PC-3 (cell line): ENCODE results near the gene FMNL2. TPM values are rescaled to one million over a fixed set of nuclear protein-coding genes. Genes with fewer than 3 reads are reported as not detected.
"Not testable (repeated sequence)": the region's sequence is repeated elsewhere in the genome, so short reads cannot be mapped to it uniquely, and the experiment has no call there.

Source experiments
- ATAC-seq: fragments of 200-7000 bp; cut with Tn5 transposase; 2 replicates; pipeline ENCODE4 v1.9.1; 2020; ENCODE audit warnings: mild to moderate bottlenecking, moderate library complexity
- BruUV-seq: library from RNA; stranded (reverse); fragments of 400-500 nt; replicated peaks from 2 replicates; lab custom pipeline; 2021; lab: Mats Ljungman, UMichigan
- CTCF ChIA-PET: fragments of 300-600 bp; sonication (Branson Sonifier 250); formaldehyde crosslinking; loops from one replicate; lab custom pipeline; 2022; ENCODE audit warnings: antibody characterized with exemption; lab: Charles Lee
- POLR2A ChIA-PET: fragments of 300-600 bp; sonication (Branson Sonifier 250); formaldehyde crosslinking; loops from one replicate; lab custom pipeline; 2022; ENCODE audit warnings: antibody characterized with exemption; ENCODE audit not compliant: unreplicated experiment; lab: Charles Lee
- DNase-seq: peaks from one replicate; pipeline ENCODE4 v3.0.0-alpha.2; 2015
- H2AFZ ChIP-seq: fragments of 300-600 bp; sonication (generic); 2 replicates; pipeline ENCODE4 v1.6.0; 2016; ENCODE audit warnings: antibody characterized with exemption, low read length
- H3F3A ChIP-seq: fragments of 300-600 bp; sonication (generic); one replicate; pipeline ENCODE4 v1.6.0; 2017; ENCODE audit warnings: antibody characterized with exemption, low read length, control low read depth, mild to moderate bottlenecking; ENCODE audit not compliant: unreplicated experiment
- H3K27ac ChIP-seq: fragments of 300-600 bp; sonication (generic); 2 replicates; pipeline ENCODE4 v1.5.1; 2016; ENCODE audit warnings: mild to moderate bottlenecking, low read length
- H3K27me3 ChIP-seq: fragments of 300-600 bp; sonication (generic); 2 replicates; pipeline ENCODE4 v1.6.1; 2016; ENCODE audit warnings: low read length, mixed read lengths
- H3K36me3 ChIP-seq: fragments of 300-600 bp; sonication (generic); 2 replicates; pipeline ENCODE4 v1.6.1; 2016; ENCODE audit warnings: low read depth, mixed run types, low read length, mixed read lengths
- H3K4me1 ChIP-seq: fragments of 300-600 bp; sonication (generic); 2 replicates; pipeline ENCODE4 v1.5.1; 2016; ENCODE audit warnings: low read length; ENCODE audit not compliant: insufficient read depth
- H3K4me2 ChIP-seq: fragments of 300-600 bp; sonication (generic); 2 replicates; pipeline ENCODE4 v1.6.0; 2016; ENCODE audit warnings: low read length
- H3K4me3 ChIP-seq: fragments of 300-600 bp; sonication (generic); 2 replicates; pipeline ENCODE4 v1.5.1; 2016; ENCODE audit warnings: mild to moderate bottlenecking, low read length, mixed read lengths
- H3K79me2 ChIP-seq: fragments of 300-600 bp; sonication (generic); 2 replicates; pipeline ENCODE4 v1.6.1; 2017; ENCODE audit warnings: low read length, mixed read lengths
- H3K9ac ChIP-seq: fragments of 300-600 bp; sonication (generic); 2 replicates; pipeline ENCODE4 v1.6.0; 2016; ENCODE audit warnings: mild to moderate bottlenecking, low read length
- H3K9me2 ChIP-seq: fragments of 300-600 bp; sonication (generic); replicated peaks from 2 replicates; pipeline ENCODE4 v1.6.1; 2016; ENCODE audit warnings: mixed run types, low read length, mixed read lengths
- H3K9me3 ChIP-seq: fragments of 300-600 bp; sonication (generic); 2 replicates; pipeline ENCODE4 v1.6.1; 2016; ENCODE audit warnings: low read length, mixed read lengths
- H4K20me1 ChIP-seq: fragments of 300-600 bp; sonication (generic); 2 replicates; pipeline ENCODE4 v1.6.1; 2016; ENCODE audit warnings: low read length, mixed read lengths
- EZH2 ChIP-seq: fragments of 300-600 bp; sonication (generic); IDR thresholded peaks from one replicate; pipeline ENCODE4 v1.6.1; 2017; ENCODE audit warnings: antibody characterized with exemption, mild to moderate bottlenecking, low read length; ENCODE audit not compliant: unreplicated experiment
- EZH2phosphoT487 ChIP-seq: fragments of 300-600 bp; sonication (generic); IDR thresholded peaks from 2 replicates; pipeline ENCODE4 v1.6.1; 2018; ENCODE audit warnings: mild to moderate bottlenecking, antibody characterized with exemption, low read length, borderline replicate concordance
- intact Hi-C: fragments of 100-400 bp; cut with micrococcal nuclease; formaldehyde crosslinking; loops from 2 replicates; pipeline ENCODE4 v1.9.0; 2023
- total RNA-seq: library from RNA; depleted of rRNA; stranded (reverse); fragments of >200 nt; gene quantifications from 2 replicates; pipeline ENCODE4 v1.2.3, GENCODE V29; 2014
- TF ChIP-seq, protein P1 (sequence below): fragments of 300-600 bp; sonication (generic); conservative IDR thresholded peaks from 2 replicates; pipeline ENCODE4 v1.5.1; 2017; ENCODE audit warnings: antibody characterized with exemption, low read depth, mild to moderate bottlenecking, low read length

Gene FMNL2
- total RNA-seq, 1 experiment from 2014 or later, result 15.8 TPM

DNA sequence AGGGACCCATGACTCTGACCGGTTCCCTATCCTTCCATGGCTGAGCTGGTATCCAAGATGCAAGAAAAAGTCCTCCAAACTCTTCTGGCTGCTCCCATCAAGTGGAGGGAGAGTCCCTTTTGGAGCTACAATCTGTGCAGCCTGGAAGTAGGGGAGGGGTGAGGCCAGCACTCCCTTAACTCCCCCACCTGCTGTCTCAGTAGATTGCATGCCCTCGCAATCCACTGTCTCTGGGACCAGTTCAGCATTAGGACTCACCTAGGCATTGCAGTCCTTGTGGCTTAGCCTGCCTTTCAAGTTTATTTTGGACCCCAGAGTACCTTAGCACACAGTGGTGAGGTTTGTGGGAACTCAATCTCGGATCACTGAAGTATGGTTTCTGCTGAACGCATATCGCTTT, 14.2 kb upstream of the FMNL2 start:
- Histone ChIP-seq H3K27me3 (no peaks in the 10 kb centered on the region), H3K4me3 (no peak overlapping the region), H3K27ac (no peak overlapping the region), H3F3A (no peaks in the 10 kb centered on the region), H4K20me1 (no peaks in the 10 kb centered on the region), H3K4me1 (peaks cover 4% of the 10 kb centered on the region; the same call in 1 of the 2 replicates), H3K9ac (no peak overlapping the region), H3K9me2 (no peaks in the 10 kb centered on the region), H2AFZ (no peak overlapping the region), H3K79me2 (no peaks in the 10 kb centered on the region), H3K4me2 (no peak overlapping the region), H3K9me3 (no peaks in the 10 kb centered on the region), H3K36me3 (no peaks in the 10 kb centered on the region)
- POLR2A ChIA-PET, result no interaction called here
- ATAC-seq (no peak), DNase-seq (no peak)
- no peak for TF ChIP-seq EZH2phosphoT487
- TF ChIP-seq, protein P1, sequence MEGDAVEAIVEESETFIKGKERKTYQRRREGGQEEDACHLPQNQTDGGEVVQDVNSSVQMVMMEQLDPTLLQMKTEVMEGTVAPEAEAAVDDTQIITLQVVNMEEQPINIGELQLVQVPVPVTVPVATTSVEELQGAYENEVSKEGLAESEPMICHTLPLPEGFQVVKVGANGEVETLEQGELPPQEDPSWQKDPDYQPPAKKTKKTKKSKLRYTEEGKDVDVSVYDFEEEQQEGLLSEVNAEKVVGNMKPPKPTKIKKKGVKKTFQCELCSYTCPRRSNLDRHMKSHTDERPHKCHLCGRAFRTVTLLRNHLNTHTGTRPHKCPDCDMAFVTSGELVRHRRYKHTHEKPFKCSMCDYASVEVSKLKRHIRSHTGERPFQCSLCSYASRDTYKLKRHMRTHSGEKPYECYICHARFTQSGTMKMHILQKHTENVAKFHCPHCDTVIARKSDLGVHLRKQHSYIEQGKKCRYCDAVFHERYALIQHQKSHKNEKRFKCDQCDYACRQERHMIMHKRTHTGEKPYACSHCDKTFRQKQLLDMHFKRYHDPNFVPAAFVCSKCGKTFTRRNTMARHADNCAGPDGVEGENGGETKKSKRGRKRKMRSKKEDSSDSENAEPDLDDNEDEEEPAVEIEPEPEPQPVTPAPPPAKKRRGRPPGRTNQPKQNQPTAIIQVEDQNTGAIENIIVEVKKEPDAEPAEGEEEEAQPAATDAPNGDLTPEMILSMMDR, result no peak
- no peak for TF ChIP-seq EZH2
- intact Hi-C loops, result no loop called here
- no TSS peak for BruUV-seq
- CTCF ChIA-PET, result no interaction called here

DNA sequence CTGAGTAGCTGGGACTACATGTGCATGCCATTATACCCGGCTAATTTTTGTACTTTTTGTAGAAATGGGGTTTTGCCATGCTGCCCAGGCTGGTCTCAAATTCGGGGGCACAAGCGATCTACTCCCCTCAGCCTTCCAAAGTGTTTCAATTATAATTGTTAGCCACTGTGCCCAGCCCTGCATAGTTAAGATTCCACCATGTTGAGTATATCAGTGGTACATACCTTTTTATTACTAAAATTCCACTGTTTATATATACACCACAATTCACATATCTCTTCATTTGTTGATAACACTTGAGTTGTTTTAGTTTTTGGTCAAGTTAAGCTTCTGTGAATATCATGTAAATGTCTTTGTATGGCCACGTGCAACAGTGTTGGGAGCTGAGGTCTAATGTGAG, 12.8 kb upstream of the FMNL2 start:
- no peak for TF ChIP-seq EZH2phosphoT487
- TF ChIP-seq, protein P1, result no peak
- no peak for TF ChIP-seq EZH2
- H3K27ac ChIP-seq, result no peak overlapping the region
- no peaks in the 10 kb centered on the region for H3K9me2 ChIP-seq
- intact Hi-C loops, result no loop called here
- no peaks in the 10 kb centered on the region for H3K79me2 ChIP-seq
- no peaks in the 10 kb centered on the region for H3K36me3 ChIP-seq
- H3K4me1 ChIP-seq, result peaks cover 4% of the 10 kb centered on the region; the same call in 1 of the 2 replicates
- H3K27me3 ChIP-seq, result no peaks in the 10 kb centered on the region
- no peak overlapping the region for H3K4me3 ChIP-seq
- no peaks in the 10 kb centered on the region for H4K20me1 ChIP-seq
- no peak for ATAC-seq
- ChIA-PET POLR2A (interaction anchor here (0.5 kb wide), 1 partner anchor 10 kb away, joined by 3 read pairs; no protein-coding TSS in a partner anchor), CTCF (no interaction called here)
- DNase-seq, result no peak
- H3K9ac ChIP-seq, result no peak overlapping the region
- H3K4me2 ChIP-seq, result no peak overlapping the region
- no peak overlapping the region for H2AFZ ChIP-seq
- BruUV-seq, result no TSS peak
- no peaks in the 10 kb centered on the region for H3F3A ChIP-seq
- no peaks in the 10 kb centered on the region for H3K9me3 ChIP-seq

DNA sequence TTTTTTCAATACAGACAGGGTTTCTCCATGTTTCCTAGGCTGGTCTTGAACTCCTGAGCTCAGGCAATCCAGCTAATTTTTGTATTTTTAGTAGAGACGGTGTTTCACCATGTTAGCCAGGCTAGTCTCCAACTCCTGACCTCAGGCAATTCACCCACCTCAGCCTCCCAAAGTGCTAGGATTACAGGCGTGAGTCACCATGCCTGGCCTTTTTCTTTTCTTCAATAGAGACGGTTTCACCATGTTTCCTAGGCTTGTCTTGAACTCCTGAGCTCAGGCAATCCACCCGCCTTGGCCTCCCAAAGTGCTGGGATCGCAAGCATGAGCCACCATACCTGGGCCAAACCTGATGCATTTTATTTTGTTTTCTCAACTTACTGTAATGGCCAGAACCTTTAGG, 9.8 kb upstream of the FMNL2 start:
- H2AFZ ChIP-seq, H3K4me1 ChIP-seq, ATAC-seq, H3F3A ChIP-seq, CTCF ChIA-PET, H3K27ac ChIP-seq, intact Hi-C loops, BruUV-seq, DNase-seq, H3K36me3 ChIP-seq, H3K9me2 ChIP-seq, H3K79me2 ChIP-seq, POLR2A ChIA-PET, H3K27me3 ChIP-seq, H4K20me1 ChIP-seq, H3K9ac ChIP-seq, H3K4me3 ChIP-seq, H3K4me2 ChIP-seq, H3K9me3 ChIP-seq: not testable (repeated sequence)
